GM18505 (cell line): ENCODE measurements around the gene CTTNBP2.
A peak's percentile ranks its signal among the peaks of the same experiment; 100 is the strongest.

ENCODE experiments used
- ATAC-seq: cut with Tn5 transposase; IDR thresholded peaks from one replicate; pipeline ENCODE4 v1.9.1; 2021; ENCODE audit not compliant: unreplicated experiment
- POLR2A ChIP-seq: IDR thresholded peaks from 4 replicates; pipeline ENCODE4 v1.6.1; 2011; ENCODE audit warnings: borderline replicate concordance; ENCODE audit not compliant: insufficient read depth, insufficient read length; ENCODE audit errors: extremely low read depth

The CTTNBP2 gene

GRCh38 chr7:117793976-117794375, 79.3 kb downstream of the CTTNBP2 start:
- no peak for ATAC-seq
- TF ChIP-seq POLR2A = no peak

DNA sequence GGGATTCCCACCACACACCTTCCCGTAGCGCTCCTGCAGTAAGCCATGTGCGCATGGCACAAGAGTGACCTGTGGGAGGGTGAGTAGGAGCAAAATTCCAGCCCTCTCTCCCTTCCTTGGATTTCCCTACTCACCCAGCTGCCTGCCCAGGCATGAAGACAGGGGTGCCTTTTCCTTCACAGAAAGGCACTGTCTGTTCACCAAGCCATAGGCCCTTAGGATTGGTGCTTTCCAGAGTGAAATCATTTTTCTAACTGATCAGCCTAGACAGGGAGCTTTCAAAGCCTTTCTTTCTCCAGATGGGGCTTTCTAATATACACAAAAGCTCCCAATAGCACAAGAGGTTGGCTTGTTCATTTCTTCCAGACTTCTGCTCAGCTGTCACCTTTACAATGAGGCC, 79.7 kb downstream of the CTTNBP2 start:
- no peak for TF ChIP-seq POLR2A

GRCh38 chr7:117791877-117792780, 81.1 kb downstream of the CTTNBP2 start:
- peak; percentile 69 for ATAC-seq
- TF ChIP-seq POLR2A = no peak

More for the DNA sequence above, 79.7 kb downstream of the CTTNBP2 start:
- ATAC-seq = no peak

GRCh38 chr7:117790731-117791130, 82.5 kb downstream of the CTTNBP2 start:
- ATAC-seq = no peak

GRCh38 chr7:117790251-117790650, 83.0 kb downstream of the CTTNBP2 start:
- no peak for TF ChIP-seq POLR2A
- no peak for ATAC-seq

More at GRCh38 chr7:117790731-117791130, 82.5 kb downstream of the CTTNBP2 start:
- no peak for TF ChIP-seq POLR2A

DNA sequence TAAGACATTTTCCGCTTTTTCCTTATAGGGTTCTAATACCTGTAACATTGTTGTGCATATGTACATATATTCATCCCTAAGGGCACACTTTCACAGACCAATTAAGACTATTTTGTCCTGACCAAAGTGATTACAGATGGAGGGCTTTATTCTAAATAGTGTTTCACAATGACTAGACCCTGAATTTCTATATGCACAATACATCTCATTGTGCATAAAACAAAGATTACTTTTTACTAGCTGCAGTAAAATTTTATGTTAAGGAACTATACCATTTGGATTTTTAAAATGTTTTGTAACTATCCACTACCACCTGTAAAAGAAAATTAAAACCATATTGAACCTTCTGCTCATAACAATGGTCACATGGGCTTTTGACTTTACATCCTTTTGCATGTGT, 87.8 kb downstream of the CTTNBP2 start:
- no peak for ATAC-seq

GRCh38 chr7:117784315-117784714, 88.9 kb downstream of the CTTNBP2 start:
- no peak for TF ChIP-seq POLR2A
- ATAC-seq = no peak

More for the DNA sequence above, 87.8 kb downstream of the CTTNBP2 start:
- TF ChIP-seq POLR2A = no peak

DNA sequence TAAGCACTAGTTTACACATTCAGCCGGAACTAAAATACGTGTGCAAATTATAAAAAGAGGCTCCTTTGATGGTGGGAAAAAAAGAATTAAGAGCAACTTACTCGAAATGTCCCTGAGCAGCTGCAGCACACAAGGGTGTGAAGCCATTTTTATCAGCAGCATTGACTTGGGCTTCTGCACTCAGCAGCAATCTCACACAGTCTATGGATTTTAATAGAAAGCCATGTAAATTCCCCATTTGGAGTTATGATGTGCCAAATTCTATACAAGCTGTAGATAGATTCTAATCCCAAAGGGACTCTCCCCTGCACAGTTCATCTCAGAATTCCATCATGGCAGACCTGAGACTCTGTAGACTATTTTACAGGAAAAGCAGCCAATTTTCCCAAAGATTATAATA, 90.5 kb downstream of the CTTNBP2 start:
- no peak for ATAC-seq
- TF ChIP-seq POLR2A = no peak

DNA sequence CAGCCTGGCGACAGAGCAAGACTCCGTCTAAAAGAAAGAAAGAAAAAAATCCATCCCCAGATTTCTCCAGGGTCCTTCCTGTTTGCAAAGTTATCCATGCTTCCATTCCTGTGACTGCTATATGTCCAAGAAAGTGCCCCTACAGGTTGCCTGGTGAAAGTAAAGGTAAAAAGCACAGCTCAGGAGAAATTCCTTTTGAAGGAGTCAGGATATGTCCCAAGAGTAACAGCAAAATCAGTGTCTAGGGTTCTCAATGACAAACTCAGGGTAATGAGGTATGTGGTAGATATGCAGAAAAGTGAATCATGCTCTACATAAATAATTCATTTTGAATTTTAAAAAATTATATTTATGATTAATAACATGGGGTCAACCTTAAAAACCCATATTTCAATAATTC, 91.5 kb downstream of the CTTNBP2 start:
- ATAC-seq = no peak
- no peak for TF ChIP-seq POLR2A

- TF ChIP-seq POLR2A = no peak
- peak; percentile 84 for ATAC-seq
These were observed 92.4 kb downstream of the CTTNBP2 start for GRCh38 chr7:117780832-117781231.

DNA sequence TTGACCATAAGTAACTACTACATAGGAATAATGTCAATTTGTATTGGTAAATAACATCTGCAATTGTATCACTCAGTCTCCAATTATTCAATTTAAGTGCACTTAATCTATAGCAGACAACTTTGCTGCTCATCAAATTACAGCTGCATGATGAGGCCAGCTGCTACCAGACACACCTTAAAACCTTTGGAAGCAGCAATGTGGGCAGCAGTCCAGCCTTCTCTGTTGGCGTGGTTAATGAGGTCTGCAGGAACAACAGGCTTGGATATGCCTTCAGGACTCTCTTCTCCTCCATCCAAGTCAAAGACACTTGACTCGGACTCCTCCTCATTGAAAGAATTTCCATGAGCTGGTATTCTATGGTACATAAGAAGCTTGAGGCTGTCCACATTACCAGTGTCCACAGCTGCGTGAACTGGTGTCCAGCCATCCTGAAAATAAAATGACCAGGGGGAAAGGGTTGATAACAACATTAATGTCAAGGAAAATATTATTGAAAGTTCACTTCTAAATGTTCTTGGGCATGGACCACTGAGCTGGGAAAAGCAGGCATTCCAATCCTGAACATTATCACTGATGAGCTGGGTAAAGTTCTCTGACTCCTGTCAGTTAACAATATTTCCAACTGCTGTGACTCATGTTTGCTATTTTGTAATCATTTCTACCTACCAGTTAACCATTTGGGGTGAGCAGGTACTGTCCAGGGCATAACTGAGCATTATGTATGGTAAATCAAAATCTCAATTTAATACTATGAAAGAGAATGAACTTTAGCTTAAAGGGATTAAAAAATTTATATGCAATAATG, 95.7 kb downstream of the CTTNBP2 start:
- no peak for ATAC-seq
- no peak for TF ChIP-seq POLR2A

GRCh38 chr7:117776224-117776623, 97.0 kb downstream of the CTTNBP2 start:
- ATAC-seq = peak; percentile 43
- TF ChIP-seq POLR2A = no peak

DNA sequence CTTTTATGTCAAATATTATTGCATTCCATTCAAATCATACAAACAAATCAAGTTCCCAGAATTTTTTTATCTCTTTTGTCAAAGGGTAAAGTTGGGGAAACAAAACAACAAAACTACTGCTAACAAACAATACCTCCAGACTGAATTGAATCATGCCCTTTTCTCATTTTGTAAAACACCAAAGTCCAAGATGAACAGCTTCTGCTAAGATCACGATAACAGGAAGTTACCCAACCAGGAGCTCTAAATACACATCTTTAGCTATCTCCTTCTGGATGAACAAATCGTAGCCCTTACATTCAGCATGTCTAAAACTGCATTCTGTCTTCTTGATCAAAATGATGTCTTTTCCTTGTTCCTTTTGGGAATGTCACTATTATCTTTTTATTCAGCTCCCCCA, 97.4 kb downstream of the CTTNBP2 start:
- ATAC-seq = no peak

More for the DNA sequence above, 97.4 kb downstream of the CTTNBP2 start:
- no peak for TF ChIP-seq POLR2A
